NB4 (cell line): ENCODE results near the gene NOS2.
"Not testable (repeated sequence)": the region's sequence is repeated elsewhere in the genome, so short reads cannot be mapped to it uniquely, and the experiment has no call there.

Experiments used
- DNase-seq: peaks from one replicate; pipeline ENCODE4 v3.0.0; 2010; ENCODE audit warnings: low read depth
- H3K4me3 ChIP-seq: one replicate; pipeline ENCODE4 v1.5.1; 2011; ENCODE audit warnings: mild to moderate bottlenecking, low read depth, low read length, moderate library complexity
- CTCF ChIP-seq: IDR thresholded peaks from one replicate; pipeline ENCODE4 v1.5.1; 2012; ENCODE audit warnings: low read depth, low read length
- MYC ChIP-seq: IDR thresholded peaks from 2 replicates; pipeline ENCODE4 v1.6.1; 2011; ENCODE audit warnings: low read depth, low read length
- POLR2A ChIP-seq: IDR thresholded peaks from 2 replicates; pipeline ENCODE4 v1.6.1; 2011; ENCODE audit warnings: mild to moderate bottlenecking; ENCODE audit not compliant: insufficient read length; ENCODE audit errors: extremely low read depth
- TF ChIP-seq, protein P1 (sequence below): IDR thresholded peaks from 2 replicates; pipeline ENCODE4 v1.6.1; 2011; ENCODE audit warnings: low read depth, low read length

The NOS2 gene

GRCh38 chr17:27748360-27748825 lies 51.9 kb downstream of the NOS2 start:
- DNase-seq, result no peak
- H3K4me3 ChIP-seq, result no peak overlapping the region
- TF ChIP-seq MYC (no peak), CTCF (no peak), POLR2A (no peak)
- TF ChIP-seq, protein P1, sequence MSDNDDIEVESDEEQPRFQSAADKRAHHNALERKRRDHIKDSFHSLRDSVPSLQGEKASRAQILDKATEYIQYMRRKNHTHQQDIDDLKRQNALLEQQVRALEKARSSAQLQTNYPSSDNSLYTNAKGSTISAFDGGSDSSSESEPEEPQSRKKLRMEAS, result no peak

DNA sequence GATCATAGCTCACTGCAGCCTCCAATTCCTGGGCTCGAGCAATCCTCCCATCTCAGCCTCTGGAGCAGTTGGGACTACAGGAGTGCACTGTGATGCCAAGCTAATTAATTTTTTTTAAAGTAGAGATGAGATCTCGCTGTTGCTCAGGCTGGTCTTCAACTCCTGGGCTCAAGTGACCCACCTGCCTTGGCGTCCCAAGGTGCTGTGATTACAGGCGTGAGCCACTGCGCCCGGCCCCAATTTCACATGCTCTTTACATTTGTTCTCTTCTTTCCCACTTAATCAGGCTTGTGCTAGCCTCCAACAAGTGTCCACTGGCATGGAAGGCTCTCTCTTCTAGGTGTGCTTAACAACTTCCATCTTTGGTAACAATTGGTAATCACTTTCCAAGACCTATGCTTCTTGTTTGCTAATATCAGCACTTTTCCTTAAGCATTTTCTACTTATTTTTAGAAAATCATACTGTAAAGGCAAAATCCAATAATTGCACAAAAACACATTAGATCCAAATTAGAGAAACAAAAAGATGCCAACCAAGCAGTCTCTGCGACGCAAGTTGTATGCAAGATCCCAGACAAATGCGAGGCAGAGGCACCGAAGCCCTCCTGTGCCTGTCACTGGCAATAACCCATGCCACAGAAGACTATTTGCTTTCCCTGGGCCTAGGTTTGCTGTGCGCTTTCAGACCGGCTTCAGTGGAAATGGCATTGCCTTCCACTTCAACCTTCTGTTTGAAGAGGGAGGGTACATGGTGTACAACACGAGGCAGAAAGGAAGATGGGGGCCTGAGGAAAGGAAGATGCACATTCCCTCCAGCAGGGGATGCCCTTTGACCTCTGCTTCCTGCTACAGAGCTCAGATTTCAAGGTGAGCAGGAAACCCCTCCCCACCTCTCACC lies 52.6 kb downstream of the NOS2 start:
- DNase-seq, result no peak
- peak; percentile 26 for TF ChIP-seq CTCF
- TF ChIP-seq, protein P1, result no peak
- H3K4me3 ChIP-seq, result no peak overlapping the region

DNA sequence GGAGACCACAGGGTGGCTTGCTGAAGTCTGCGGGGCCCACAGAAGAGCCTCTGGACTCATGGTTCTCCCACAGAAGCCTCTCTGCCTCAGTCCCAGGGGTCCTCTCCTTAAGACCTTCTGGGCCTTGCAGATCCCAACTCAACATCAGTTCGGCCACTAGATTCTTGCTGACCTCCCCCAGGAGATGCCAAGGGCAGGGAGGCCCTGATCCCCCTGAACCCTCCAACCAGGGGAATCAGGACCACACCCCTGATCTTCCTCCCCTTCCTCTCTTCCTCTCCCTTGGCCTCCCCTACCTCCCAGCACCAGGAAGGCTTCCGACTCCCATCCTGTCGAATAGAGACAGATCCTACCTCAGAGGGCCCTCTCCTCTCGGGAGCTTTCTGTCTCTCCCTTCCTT lies 53.4 kb downstream of the NOS2 start:
- TF ChIP-seq, protein P1, result no peak
- TF ChIP-seq CTCF (no peak), POLR2A (no peak), MYC (no peak)
- H3K4me3 ChIP-seq, result no peak overlapping the region
- no peak for DNase-seq

DNA sequence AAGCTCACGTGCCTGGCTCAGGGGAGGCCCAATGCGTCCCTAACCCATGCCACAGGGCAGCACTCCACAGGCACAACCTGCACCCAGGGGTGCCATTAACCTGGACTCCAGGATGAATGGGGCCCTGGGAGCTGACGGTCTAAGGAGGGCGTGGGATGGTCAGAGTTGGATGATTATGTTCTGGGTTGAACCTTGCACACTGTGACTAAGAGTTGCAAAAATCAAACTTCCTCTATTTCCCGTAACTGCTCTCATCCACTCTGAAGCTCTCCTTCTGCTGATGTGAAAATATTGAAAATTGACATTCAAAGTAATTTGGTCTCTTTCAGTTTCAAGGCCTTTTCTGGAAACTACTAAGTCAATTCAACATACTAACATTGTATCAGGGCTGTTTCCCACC lies 54.0 kb downstream of the NOS2 start:
- DNase-seq, H3K4me3 ChIP-seq: not testable (repeated sequence)

- not testable (repeated sequence) for H3K4me3 ChIP-seq, DNase-seq
Measured at GRCh38 chr17:27745207-27745830, 55.0 kb downstream of the NOS2 start.

DNA sequence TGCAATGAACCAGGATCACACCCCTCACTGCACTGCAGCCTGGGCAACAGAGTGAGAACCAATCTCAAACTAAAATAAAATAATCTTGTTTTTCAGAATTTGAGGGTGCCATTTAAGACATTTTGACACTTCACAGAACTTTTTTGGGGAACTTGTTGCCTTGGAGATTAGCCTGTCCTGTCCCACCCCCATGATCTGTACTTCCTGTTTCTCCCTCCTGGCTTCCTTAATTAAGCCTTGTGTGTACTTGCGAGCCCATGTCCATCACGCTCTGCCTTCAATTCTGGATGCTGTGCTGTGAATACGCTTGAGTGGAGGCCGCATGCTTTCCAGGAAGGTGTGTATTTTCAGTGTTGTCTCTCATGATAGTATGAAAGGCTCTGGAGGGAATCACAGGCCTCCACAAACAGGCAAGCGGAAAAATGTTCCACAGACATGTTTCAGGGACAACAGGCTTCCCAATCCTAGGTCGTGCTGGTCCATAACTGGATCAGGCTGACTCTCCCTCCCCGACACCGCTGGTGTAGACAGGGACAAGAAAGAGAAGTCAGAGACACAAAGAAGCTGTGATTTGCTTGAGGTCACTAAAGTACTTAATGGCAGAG lies 56.9 kb downstream of the NOS2 start:
- DNase-seq, result peak; percentile 43
- TF ChIP-seq CTCF, result no peak
- TF ChIP-seq MYC, result no peak
- TF ChIP-seq, protein P1, result no peak
- no peak for TF ChIP-seq POLR2A
- H3K4me3 ChIP-seq, result no peak overlapping the region
